ENCODE measurements around the gene S100A4.
A peak's percentile ranks its signal among the peaks of the same experiment; 100 is the strongest.

Gene S100A4

GRCh38 chr1:153503766-153504165 lies 41.8 kb downstream of the S100A4 start:
- DNase-seq: no peak

GRCh38 chr1:153498746-153499145 lies 46.9 kb downstream of the S100A4 start:
- DNase-seq: no peak

DNA sequence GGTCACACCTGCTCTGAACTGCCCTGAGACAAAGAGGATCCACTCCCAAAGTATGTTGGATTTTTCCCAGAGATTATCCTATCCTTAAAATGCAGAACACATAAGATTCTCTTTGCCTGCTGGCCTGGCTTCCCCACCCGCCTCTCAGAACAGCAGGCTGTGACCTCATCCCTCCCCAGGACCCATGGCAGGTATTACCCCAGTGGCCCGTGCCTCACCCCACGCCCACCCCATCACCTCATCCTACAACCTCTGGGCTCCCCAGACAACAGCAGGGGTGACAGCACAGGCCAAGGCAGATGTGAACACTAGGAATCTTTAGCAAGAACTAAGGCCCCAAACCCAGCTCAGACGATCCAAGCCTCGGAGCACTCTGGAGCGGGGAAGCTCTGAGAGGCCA lies 50.1 kb downstream of the S100A4 start:
- no peak for DNase-seq

DNA sequence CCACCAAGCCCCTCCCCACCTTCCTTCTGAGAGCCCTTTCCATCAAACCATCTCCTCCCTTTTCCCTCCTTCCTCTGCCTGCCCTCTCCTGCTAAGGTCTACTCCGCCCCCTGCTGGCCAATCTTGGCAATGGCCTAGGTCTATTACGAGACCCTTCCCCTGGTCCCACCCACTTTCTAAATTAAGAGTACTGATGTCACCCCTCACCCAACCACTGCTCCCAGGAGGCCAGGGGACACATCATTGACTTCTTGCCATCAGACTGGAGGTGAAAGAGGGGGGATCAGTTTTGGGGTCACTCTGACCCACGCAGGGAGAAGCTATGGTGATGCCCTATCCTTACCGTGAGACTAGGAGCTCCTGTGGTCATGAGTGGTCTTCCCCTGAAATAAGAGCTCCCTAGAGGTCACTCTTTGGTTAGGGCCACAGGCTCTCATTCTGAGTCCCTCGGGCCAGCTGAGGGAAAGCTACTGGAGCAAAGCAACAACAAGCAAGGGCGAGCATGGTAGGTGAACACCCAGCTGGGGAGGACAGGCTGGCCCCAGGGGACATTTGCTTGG lies 50.5 kb downstream of the S100A4 start:
- DNase-seq: peak; percentile 64
